NCI-H187 (cell line): ENCODE data around the gene SEC61A2.
"Not testable (repeated sequence)": the region's sequence is repeated elsewhere in the genome, so short reads cannot be mapped to it uniquely, and the experiment has no call there.

Source experiments
- DNase-seq, 2 experiments: peaks; one replicate each; lab custom pipeline; 2025; lab: John Stamatoyannopoulos, UW

Gene SEC61A2

DNA sequence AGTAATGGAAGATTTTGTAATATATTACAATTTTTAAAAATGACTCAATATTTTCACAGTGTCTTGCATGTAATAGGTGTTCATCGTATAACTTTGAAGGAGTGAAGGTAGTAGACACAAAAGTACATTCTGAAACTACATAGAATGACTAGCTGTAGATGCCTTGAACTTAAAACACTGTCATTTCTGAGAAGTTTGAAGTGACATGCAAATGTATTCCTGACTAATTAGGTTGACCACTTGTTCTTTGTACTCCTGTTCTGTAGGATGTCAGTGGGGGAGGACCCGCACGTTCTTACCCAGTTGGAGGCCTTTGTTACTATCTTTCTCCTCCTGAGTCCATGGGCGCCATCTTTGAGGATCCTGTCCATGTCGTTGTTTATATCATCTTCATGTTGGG lies 31.2 kb downstream of the SEC61A2 start:
- DNase-seq, result no peak

DNA sequence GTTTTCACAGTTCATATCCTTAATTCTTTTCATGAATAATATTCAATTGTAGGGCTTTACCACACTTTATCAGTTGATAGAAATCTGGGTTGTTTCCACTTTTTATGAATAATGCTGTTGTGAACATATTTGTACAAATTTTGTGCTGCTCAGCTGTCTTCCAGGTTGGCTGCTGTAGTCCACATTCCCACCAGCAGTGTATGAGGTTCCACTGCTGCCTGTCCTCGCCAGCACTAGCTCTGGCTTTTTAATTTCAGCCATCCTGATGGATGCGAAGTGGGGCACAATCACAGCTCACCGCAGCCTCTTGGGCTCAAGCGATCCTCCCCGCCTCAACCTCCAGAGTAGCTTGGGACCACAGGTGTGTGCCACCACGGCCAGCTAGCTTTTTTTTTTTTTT lies 33.5 kb downstream of the SEC61A2 start:
- DNase-seq, result no peak

DNA sequence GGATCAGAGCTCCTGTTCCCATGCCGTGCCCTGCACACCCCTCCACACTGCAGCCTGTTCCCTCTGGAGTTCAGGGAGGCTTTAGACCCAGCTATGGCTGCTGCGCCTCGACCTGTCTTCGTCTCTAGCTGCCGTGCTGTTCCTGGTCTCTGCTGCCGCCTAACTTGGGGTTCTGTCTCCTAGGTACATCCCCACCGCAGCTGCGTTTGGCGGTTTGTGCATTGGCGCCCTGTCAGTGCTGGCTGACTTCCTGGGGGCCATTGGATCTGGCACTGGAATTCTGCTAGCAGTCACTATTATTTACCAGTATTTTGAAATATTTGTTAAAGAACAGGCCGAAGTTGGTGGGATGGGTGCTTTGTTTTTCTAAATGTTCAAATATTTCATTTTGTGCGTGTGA lies 34.6 kb downstream of the SEC61A2 start:
- DNase-seq, result no peak

DNA sequence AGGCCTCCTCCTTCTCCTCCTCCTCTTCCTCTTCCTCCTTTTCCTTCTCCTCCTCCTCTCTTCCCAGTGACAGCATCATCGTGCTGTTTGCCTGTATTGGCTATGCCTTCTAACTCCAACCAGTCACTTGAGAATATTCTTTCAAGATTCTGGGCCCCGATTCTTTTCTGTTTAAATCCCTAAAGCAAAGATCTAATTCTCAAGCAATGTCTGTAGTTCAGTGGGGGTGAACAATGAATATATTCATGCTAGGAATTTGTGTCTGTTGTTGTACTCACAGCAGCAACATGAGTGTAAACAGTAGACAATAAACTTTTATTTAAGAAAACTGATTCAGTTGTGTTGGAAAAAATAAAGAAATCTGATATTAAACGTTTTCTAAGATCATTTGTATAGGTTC lies 35.6 kb downstream of the SEC61A2 start:
- DNase-seq, result no peak

DNA sequence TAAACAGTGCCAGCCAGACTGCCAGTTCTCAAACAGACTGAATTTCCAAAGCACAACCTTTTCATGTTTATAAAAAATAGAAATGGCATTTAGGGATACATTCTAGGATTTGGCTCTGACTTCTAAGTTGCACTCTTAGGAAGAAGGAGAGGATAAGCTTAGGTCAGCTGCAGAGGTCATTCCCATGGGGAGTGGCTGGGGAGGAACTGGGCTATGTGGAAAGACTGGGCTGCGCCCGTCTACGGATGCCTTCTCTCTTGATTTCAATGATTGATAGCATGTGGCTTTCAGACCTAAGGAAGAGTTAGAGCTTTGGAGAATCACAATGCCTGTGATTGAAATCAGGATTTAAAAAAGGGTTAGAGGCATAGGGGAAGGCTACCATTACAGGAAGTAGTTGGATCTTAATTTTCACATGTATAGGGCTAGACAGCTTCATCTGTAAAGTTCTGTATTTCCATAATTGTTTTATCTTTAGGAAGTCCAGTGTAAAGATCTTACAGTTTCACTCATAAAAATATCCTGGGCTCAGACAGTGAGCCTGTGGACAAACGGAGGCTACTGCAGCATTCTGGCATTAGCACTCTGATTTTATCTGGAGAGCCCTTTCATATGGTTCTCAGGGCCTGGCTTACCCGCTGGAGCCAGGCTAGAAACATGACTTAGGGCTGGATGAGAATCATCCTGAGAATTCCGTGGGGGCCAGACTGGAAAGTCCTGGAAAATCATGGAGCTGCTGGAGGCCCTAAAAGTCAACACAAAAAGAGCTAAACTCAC lies 36.7 kb downstream of the SEC61A2 start:
- no peak for DNase-seq

DNA sequence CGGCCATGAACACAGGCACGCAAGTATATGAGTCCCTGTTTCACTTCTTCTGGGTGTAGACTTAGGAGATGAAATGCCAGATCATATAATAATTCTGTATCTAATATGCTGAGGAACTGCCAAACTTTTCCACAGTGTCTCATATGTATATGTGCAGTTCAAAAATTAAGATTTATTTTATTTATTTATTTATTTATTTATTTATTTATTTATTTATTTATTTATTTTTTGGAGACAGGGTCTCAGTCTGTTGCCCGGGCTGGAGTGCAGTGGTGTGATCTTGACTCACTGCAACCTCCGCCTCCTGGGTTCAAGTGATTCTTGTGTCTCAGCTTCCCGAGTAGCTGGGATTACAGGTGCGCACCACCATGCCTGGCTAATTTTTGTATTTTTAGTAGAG lies 42.0 kb downstream of the SEC61A2 start:
- not testable (repeated sequence) for DNase-seq

DNA sequence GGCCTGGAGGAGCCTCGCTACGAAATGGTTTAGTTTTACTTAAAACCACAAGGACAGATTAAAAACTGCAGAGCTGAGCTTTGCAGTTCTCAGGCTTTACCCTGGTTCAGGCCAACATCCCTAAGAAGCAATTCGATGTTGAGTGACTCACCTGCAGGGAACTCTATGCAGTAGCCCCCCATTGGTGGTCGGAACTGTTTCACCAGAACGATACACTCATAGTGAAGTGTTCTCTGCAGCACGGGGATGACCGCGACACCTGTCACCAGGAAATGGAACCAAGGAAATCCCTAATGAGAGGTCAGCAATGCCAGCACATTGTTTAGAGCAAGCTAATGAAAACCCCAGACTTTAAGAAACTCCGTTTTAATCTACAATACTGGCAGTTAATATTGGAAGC lies 48.2 kb downstream of the SEC61A2 start:
- no peak for DNase-seq

DNA sequence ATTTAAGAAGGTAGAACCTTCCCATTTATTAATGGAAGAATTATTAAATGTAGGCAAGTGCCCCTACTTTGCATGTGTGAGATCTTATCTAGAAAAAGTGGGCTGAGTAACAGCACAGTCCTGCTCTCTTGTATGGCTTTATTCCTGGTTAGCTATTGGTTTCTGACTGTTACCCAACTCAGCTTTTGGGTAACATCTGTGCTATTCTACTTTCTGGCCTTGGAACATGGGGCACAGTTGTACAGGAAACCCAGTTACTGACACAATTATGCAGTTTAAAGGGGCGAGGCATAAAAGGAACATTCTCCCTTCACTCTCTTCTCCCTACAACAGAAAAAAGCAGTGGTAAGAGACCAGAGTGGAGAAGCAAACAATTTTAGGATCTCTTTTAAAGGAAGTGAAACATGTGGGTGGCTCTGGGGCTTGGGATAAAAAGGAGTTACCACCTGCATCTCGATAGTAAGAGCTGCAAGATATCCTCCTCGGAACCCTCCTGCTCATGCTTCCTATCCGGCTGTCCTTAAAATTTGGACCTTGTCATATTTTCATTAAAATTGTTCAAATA lies 50.2 kb downstream of the SEC61A2 start:
- DNase-seq, result no peak

DNA sequence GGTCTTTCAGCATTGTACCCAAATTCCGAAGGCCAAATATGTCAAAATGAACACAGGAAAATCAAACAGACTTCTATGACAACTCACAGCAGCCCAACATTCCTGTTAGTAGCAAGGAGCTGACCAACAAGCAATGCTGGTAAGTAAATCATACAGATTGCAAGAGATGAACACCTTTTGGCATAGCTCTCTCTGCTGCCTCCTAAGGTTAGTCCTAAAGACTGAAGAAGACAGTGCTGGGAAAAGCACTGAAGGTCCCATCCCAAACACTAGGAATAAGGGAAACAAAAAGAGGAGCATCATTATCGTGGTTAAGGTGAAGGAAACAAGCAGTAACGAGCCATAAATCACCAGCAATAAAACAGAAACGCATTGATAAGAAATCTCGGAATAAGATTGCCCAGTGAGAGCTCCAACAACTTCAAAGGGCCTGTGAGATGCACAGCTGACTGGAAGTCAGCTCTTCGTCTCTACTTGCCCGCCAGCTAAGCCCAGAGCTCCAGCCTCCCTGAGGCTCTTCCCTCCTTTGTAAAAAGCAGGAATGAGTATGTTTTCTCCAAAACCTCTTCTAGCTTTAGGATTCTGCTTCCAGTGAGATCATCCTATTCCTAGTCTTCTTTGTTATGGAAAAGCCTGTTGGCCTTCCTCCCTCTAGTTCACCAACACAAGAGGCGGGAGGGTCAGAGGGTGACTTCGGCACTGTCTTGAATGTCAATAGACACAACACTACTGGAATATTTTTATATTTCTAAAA lies 50.9 kb downstream of the SEC61A2 start:
- no peak for DNase-seq

DNA sequence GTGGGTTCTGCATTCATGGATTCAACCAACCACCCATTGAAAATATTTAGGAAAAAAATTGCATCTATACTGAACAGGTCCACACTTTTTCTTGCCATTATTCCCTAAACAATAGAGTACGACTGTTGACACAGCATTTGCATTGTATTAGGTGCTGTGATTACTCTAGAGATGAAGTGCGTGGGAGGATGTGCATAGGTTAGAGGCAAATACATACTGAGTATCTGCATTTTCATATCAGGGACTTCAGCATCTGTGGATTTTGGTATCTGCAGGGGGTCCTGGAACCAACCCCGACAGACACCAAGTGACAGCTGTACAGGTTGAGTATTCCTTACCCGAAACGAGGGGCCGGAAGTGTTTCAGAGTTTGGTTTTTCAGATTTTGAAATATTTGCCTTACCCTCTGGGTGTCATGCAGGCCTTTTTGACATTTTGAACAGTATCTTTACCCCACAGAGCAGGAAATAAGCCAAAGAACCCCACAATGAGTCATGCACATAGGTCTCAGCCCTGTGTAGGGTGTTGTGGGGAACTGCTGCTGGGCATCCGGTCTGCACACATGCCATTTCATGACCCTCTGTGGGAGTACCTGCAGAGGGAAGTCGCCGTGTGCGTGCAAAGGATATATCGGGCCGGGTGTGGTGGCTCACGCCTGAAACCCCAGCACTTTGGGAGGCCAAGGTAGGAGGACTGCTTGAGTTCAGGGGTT lies 51.7 kb downstream of the SEC61A2 start:
- DNase-seq, result no peak

DNA sequence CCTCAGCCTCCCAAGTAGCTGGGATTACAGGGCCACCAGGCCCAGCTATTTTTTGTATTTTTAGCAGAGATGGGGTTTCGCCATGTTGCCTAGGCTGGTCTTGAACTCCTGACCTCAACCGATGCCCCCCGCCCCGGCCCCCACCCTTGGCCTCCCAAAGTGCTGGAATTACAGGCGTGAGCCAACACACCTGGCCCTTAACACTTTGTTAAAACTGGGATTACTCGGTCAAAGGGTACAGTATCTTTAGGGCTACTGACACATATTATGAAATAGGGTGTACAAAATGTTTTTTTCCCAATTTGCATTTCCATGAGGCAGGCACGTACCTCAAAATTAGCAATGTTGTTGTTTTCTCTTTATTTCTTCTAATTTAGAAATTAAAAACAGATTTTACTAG lies 54.7 kb downstream of the SEC61A2 start:
- no peak for DNase-seq

DNA sequence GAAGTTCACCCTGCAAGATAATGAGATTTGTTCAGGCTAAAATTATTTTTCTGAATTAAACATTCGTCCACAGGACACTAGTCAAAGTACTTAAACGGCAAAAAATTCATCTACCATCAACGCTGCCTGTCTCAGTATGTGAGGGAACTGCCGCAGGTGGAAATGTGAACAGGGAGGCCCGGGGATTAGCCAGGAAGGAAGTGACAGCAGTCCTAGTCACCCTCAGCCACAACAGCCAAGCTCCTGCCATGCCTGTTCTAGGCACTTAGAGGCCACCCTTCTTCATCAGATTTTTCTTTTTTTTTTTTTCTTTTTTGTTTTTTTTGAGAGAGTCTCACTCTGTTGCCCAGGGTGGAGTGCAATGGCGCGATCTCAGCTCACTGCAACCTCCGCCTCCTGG lies 56.8 kb downstream of the SEC61A2 start:
- no peak for DNase-seq

DNA sequence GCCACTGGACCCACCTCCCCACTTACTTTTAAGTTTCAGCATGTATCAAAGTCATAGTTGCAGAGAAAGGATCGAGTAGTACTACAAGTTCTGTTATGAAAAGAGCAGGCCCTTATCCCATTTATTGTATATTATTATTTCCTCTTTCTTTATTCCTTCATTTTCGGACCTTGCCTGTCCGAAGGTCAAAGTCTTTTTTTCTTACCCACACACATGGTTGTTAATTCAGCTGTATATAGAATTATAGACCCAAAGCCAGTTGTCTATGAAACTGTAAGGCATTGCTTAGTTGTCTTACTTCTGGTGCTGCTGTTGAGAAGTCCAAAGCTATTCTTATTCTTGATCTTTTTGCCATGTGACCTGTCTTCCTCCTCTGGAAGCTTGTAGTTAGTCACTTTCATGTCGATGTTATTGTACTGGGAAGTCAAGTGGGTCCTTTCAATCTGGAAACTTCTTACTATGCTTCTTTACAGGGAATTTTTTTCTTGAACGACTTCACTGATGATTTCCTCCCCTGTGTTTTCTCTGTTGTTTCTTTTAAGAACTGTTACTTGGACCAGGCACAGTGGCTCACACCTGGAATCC lies 57.9 kb downstream of the SEC61A2 start:
- no peak for DNase-seq

DNA sequence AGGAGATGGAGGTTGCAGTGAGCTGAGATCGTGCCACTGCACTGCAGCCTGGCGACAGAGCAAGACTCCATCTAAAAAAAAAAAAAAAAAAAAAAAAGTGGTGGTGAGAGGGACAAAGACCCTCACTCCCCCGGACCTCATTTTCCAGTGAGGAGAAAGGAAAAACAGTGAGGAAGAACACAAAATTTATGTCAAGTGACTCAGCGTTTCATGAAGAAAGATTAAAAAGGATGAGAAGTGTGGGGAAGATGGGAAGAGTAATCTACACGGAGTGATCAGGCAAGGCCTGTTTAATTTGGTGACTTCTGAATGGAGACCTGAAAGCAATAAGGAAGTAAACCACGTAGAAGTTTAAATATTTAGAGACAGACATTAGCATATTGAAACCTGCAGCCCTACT lies 59.2 kb downstream of the SEC61A2 start:
- no peak for DNase-seq

DNA sequence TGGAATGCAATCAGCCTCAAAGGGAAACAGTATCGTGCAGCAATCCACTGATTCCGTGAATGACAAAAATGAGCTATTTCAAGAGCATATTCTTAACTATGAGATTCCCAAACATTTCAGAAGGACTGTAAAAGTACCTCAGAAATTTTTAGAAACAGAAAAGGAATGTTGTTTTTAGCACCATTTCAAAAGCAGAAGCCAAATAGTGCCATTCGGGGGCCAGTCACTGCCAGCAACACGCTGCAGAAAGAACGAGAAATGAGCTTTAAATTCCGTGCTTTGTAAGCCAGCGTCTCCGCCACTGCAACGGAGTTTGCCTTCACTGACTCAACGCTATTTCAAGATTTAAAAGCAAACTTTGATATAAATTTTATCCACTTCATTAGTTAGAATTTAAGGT lies 59.9 kb downstream of the SEC61A2 start:
- DNase-seq, result no peak

DNA sequence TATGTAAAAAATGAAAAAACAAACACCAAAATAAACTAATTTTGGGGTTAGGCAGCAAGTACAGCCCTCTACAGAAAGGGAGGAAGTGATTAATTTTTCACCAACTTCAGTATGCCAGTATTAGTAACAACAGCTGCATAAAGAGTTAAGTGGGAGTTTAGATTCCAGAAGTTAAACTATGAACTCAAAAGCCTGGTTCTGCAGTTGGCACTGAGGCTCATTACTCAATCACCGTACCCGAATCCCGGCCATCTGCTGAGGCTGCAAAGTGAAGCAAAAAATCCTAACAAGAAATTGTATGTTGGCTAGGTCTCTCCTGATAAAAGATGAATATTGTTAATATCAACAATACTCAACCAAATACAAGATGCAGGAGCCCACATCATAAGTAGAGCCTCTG lies 62.2 kb downstream of the SEC61A2 start:
- no peak for DNase-seq

DNA sequence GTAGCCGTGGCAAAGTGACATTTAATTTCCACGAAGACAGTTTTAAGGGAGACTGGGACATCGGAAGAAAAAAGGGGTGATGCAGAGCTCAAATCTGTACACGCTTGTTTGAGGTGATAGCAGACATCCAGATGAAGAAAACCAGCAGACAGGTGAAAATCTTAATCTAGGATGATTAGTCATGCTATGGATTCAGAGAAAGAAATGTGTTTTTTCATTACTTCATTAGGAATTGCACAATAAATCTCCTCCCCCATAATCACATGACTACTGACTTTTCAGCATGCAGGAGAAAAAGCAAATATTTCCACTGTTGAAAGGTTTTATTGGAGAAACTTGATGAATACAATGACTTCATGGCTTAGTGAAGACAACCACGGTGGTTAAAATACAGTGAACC lies 63.7 kb downstream of the SEC61A2 start:
- no peak for DNase-seq

DNA sequence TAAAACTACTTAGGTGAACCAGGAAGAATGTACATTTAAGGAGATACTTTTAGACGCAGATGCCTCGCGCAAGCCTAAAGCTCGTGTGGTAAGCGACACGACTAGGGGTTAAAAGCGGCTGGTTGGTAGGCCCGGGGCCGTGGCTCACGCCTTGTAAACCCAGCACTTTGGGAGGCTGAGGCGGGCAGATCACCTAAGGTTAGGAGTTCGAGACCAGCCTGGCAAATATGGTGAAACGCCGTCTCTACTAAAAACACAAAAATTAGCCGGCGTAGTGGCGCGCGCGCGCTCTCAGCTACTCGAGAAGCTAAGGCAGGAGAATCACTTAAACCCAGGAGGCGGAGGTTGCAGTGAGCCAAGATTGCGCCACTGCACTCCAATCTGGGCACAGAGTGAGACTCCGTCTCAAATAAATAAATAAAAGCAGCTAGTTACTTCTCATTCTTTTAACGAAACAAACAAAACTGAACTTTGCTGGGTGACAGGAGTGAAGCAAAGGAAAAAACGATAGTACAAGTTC lies 65.3 kb downstream of the SEC61A2 start:
- DNase-seq, result no peak

DNA sequence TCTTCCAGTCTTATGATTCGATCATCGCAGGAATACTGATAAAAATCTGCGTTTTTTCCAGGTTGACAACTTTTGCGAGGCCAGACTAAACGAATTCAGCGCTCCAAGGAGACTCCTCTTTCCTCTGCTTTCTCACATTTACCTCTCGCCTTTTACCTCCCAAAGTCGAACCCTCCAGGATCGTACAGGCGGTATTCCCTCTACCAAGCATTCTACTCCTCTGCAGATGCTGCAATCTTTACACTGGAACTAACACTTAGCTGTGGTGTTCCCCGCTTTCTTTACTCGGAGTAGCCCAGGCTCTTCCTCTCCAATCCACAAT lies 65.8 kb downstream of the SEC61A2 start:
- no peak for DNase-seq

DNA sequence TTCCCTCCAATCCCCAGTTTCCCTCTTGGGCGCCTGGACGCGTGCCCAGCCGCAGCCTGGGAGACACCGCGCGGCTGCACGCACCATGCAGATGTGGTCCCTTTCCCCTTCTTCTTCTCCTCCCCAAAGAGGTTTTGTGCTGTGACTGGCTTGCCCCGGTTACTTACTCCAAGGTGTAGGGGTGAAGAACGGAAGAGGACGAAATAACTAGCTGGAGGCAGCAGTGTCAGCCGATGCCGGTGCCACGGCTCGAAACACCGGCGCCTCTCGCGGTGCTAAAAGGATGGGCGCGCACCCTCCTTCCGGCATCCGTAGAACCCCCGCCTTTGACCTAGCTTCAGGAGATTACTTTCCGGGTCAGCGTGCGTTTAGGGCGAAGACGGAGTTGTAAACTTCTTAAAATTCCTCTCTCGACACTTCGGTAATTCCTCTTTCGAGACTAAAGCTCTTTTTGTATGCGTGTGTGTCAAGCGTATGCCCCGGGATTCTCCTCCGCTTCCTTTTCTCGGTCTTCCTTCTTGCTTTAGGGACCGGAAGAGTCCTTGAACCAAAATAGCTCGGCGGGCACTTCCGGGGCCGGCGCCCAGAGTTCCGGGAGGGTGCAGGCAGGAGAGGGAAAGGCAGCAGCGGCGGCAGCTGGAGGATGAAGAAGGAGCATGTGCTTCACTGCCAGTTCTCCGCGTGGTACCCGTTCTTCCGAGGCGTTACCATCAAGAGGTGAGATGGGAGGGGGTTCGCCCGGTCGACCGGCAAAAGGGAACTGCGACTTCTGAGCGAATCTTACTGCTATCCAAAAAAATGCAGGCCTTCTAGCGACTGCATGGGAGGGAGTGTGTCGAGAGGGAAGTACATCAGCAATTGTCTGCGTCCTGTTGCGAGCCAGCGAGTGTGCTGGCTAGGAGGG lies 66.4 kb downstream of the SEC61A2 start, which contains the start of the genes CDC123 and NUDT5:
TSS of gene CDC123 (plus strand) at position 586 of the 904 bp plus-strand sequence. CDS start at position 644, 58 bp downstream.
TSS of gene NUDT5 (minus strand) at position 289 of the 904 bp plus-strand sequence. CDS start 9,600 bp downstream, outside the sequence.
- peak; percentile 57 to 66 for DNase-seq
